PFSK-1 (cell line): ENCODE results near the gene LDLRAD3.

Source experiments
- POLR2AphosphoS5 ChIP-seq: IDR thresholded peaks from 2 replicates; pipeline ENCODE4 v1.6.1; 2012; ENCODE audit warnings: low read depth, mild to moderate bottlenecking, control low read depth, low read length, moderate library complexity
- SIN3A ChIP-seq: IDR thresholded peaks from 2 replicates; pipeline ENCODE4 v1.6.1; 2012; ENCODE audit warnings: mild to moderate bottlenecking, low read length, moderate library complexity, borderline replicate concordance; ENCODE audit not compliant: insufficient read depth
- TAF1 ChIP-seq: IDR thresholded peaks from 2 replicates; pipeline ENCODE4 v1.6.1; 2012; ENCODE audit warnings: low read length, control low read depth, borderline replicate concordance; ENCODE audit not compliant: insufficient read depth
- TF ChIP-seq, protein P1 (sequence below), 2 experiments: IDR thresholded peaks; 2 replicates each; pipeline versions ENCODE4 v1.6.1 to v1.8.0; 2011 to 2012; ENCODE audit warnings: low read depth in 2 of 2, low read length in 2 of 2, control low read depth in 1 of 2, inconsistent platforms in 1 of 2, mild to moderate bottlenecking in 1 of 2, moderate library complexity in 1 of 2; ENCODE audit not compliant: insufficient read depth in 1 of 2

DNA sequence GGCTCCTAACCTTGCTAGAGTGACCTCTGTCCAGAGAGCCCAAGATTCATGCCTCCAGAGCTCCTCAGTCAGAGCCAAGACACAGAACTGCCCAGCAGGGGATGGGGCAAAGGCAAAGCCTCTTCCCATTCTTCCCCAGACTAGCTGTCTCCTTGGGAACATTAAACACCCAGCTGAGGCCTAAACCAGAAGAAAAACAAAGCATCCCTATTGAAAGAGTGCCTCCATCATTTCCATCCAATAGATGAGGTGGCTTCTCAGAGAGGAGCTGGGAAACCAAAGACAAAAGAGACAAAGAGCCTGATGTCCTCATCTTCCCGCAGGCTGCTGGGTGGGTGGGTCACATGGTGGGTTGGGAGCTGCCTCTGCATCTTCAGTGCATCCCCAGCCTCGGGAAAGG, 308.0 kb downstream of the LDLRAD3 start:
- TF ChIP-seq SIN3A (no peak), TAF1 (no peak), POLR2AphosphoS5 (no peak)
- TF ChIP-seq, protein P1, sequence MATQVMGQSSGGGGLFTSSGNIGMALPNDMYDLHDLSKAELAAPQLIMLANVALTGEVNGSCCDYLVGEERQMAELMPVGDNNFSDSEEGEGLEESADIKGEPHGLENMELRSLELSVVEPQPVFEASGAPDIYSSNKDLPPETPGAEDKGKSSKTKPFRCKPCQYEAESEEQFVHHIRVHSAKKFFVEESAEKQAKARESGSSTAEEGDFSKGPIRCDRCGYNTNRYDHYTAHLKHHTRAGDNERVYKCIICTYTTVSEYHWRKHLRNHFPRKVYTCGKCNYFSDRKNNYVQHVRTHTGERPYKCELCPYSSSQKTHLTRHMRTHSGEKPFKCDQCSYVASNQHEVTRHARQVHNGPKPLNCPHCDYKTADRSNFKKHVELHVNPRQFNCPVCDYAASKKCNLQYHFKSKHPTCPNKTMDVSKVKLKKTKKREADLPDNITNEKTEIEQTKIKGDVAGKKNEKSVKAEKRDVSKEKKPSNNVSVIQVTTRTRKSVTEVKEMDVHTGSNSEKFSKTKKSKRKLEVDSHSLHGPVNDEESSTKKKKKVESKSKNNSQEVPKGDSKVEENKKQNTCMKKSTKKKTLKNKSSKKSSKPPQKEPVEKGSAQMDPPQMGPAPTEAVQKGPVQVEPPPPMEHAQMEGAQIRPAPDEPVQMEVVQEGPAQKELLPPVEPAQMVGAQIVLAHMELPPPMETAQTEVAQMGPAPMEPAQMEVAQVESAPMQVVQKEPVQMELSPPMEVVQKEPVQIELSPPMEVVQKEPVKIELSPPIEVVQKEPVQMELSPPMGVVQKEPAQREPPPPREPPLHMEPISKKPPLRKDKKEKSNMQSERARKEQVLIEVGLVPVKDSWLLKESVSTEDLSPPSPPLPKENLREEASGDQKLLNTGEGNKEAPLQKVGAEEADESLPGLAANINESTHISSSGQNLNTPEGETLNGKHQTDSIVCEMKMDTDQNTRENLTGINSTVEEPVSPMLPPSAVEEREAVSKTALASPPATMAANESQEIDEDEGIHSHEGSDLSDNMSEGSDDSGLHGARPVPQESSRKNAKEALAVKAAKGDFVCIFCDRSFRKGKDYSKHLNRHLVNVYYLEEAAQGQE (IDR thresholded peaks at IDR 0.05; ENCODE audit: insufficient read depth in 1 of 2, low read depth in 2 of 2, low read length in 2 of 2), result no peak
